ENCODE data around the gene SLC28A2.
"Not testable (repeated sequence)": the region's sequence is repeated elsewhere in the genome, so short reads cannot be mapped to it uniquely, and the experiment has no call there.

Gene SLC28A2

GRCh38 chr15:45262906-45263461, 10.9 kb downstream of the SLC28A2 start:
- no peak for DNase-seq

GRCh38 chr15:45263854-45264253, 11.8 kb downstream of the SLC28A2 start:
- no peak for DNase-seq

- no peak for DNase-seq
Observed at GRCh38 chr15:45265506-45265905, 13.5 kb downstream of the SLC28A2 start.

GRCh38 chr15:45268135-45268534, 16.1 kb downstream of the SLC28A2 start:
- no peak for DNase-seq

- no peak for DNase-seq
Observed at GRCh38 chr15:45274636-45275380, 22.8 kb downstream of the SLC28A2 start.

DNA sequence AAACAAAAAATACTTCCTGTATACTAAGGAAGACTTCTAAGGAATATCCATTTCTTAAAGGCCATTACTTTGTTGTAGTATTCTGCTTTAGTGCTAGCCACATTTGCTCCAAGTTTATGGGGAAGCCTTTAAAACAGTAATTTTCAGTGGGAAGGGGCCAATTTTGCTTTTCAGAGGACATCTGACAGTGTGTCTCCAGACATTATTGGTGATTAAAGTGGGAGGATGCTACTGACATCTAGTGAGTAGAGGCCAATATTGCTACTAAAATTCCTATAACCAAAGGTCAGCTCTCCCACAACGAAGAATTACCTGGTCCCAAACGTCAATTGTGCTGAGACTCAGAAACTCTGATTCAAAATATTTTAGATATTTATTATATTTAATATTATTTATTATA, 24.8 kb downstream of the SLC28A2 start:
- peak; percentile 41 to 56 for DNase-seq

GRCh38 chr15:45279024-45279698, 27.1 kb downstream of the SLC28A2 start:
- DNase-seq, result peak; percentile 92 to 93

DNA sequence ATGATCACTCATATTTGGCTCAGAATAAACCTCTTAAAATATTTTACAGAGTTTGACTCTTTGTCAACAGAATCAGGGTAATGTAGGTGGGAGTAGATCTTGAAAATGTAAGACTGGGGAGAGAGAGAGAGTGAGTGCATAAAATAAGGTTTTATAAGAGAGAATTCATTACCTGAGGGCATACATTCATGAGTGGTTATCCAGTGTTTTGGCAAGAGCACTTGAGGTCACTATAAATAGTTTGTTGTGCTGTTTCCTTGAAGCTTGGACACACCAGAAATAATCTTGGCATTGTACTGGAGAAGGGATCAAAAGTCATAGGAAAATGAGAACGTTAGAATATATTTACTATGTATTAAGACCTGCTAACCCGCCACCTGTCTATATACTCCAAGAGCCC, 33.4 kb downstream of the SLC28A2 start:
- DNase-seq, result no peak

GRCh38 chr15:45287390-45287956, 35.4 kb downstream of the SLC28A2 start:
- no peak for DNase-seq

- DNase-seq, result no peak
Observed at GRCh38 chr15:45288947-45289346, 36.9 kb downstream of the SLC28A2 start.

GRCh38 chr15:45291822-45292582, 40.0 kb downstream of the SLC28A2 start:
- no peak for DNase-seq

- not testable (repeated sequence) for DNase-seq
Observed at GRCh38 chr15:45293326-45293725, 41.3 kb downstream of the SLC28A2 start.

GRCh38 chr15:45298964-45299378, 46.9 kb downstream of the SLC28A2 start:
- not testable (repeated sequence) for DNase-seq

- no peak for DNase-seq
Observed at GRCh38 chr15:45304711-45305110, 52.7 kb downstream of the SLC28A2 start.

GRCh38 chr15:45306105-45306504, 54.1 kb downstream of the SLC28A2 start:
- no peak for DNase-seq

DNA sequence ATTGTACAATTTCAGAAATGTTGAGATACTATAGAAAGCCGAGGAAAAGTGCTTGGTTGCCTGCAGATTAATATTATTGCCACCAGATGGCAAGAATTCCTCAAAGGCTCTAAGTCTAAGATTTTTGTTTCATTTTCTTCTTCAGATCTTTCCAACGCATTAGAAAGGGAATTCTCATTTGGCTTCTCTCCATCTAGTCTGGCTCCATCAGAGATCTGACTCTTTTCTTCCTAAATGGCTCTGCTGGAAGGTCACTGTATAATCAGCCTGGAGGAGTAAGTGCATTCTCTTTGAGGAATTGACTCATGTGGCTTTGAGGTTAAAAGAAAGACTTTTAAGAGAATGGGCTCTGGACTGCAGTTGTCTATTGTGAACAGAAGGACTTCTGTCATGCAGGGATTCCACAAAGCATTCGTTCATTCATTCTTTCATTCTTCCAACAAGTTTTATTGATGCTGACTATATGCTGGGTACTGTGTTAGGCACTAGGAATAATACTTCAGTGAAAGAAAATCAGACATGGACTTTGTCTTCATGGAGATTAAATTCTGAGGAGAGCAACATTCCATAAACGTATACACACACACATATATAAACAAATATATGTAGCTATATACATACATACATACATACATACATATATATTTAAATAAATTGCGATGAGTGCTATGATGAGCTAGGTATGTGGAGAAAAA, 55.3 kb downstream of the SLC28A2 start:
- peak; percentile 24 to 48 for DNase-seq

DNA sequence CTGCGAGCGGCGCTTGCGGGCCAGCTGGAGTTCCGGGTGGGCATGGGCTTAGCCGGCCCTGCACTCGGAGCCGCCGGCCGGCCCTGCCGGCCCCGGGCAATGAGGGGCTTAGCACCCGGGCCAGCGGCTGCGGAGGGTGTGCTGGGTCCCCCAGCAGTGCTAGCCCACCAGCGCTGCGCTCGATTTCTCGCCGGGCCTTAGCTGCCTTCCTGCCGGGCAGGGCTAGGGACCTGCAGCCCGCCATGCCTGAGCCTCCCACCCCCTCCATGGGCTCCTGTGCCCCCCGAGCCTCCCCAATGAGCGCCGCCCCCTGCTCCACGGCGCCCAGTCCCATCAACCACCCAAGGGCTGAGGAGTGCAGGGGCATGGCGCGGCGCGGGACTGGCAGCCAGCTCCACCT, 62.1 kb downstream of the SLC28A2 start:
- not testable (repeated sequence) for DNase-seq

DNA sequence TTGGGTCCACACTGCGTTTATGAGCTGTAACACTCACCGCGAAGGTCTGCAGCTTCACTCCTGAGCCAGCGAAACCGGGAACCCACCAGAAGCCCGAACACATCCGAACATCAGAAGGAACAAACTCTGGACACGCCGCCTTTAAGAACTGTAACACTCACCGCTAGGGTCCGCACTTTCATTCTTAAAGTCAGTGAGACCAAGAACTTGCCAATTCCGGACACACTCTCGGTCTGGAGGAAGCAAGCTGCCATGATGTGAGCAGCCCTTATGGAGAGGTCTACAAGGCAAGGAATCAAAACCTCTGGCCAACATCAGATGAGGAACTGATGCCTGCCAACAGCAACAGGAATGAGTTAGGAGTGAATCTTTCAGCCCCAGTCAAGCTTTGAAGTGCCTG, 62.9 kb downstream of the SLC28A2 start:
- no peak for DNase-seq

DNA sequence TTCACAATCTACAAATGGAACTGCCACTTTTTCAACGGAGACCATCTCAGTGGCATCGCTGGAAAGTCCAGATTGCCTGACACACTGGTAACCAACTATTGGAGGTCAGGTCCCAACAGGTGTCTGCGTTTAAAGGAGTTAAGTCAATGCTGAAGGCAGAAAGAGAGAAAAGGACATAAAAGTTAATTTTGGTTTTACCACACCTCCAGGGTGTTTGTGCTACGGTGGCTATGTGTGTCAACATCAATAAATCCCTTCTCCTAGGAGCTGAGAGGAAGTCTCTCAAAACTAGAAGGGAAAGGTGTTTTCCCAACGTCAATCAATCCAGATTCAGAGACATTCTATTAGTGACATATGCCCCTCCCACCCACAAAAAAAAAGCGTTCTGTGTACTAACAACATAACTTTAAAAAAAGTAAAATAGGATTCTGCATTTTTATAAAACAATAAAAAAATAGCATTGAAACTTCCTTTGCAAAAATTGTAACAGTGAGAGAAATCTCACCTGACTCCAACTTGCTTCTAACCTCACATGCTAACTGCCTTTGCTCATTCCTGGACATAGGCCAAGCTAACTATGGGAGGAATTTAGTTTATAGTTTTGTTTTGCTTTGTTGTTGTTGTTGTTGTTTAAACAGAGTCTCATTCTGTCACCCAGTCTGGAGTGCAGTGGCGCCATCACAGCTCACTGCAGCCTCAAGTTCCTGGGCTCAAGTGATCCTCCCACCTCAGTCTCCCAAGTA, 67.6 kb downstream of the SLC28A2 start:
- no peak for DNase-seq

DNA sequence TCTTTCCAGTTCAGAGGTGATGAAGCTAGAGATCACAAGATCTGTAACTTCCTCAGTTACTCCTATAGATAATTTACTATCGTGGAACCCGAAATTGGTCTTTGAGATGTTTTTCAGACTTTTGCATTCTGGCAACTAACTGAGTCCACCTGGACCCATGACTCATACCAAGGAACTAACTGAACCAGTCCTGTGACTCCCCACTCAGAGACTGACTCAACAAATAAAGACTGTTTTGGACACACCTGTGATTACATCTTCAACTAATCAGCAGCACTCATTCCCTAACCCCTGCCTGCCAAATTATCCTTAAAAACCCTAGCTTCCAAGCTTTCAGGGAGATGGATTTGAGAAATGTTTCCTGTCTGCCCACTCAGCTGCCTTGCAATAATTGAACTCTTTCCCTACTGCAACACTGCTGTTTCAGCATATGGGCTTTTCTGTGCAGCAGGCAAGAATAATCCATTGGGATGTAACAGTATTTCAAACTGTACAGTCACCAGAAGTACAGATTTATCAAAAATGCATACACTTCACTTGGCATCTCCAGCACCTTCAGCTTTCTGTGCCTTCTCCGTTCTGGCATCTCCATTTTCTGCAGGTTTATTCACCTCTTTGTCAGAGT, 68.7 kb downstream of the SLC28A2 start:
- DNase-seq, result no peak

- no peak for DNase-seq
Observed at GRCh38 chr15:45326280-45326679, 74.2 kb downstream of the SLC28A2 start.

Data from AML-193 (cell line).